ENCODE results near the gene GNG4.

The GNG4 gene

DNA sequence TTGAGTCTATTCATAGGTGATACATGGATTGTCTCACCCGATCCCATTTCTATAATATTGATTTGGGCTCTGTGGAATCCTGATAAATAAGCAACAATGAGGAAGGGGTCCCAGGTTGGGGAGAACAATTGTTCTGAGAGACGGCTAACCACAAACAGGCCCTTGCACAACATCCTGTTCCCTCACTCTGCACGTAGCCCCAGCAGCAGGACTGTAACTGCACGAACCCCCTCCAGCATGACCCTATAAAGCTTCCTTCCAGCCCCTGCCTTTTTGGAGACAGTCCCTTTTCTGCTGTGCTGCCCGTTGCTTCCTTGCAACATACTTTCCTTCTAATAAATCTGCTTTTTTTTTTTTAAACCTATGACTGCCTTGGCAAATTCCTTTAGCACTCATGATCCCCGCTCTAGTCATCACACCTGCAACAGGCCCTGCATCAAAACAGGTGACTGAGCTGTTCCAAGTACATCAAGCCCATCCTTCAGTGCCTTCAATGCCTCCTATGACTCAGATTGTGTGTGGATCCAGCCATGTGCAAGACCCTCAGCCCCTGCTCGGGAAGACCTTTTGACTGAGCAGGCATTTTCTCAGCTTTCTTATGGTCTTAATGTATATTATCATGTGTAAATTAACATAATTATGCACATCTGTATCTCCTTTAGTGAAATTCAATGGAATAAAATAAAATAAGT, 81.6 kb downstream of the GNG4 start:
- no peak overlapping the region for H3K4me3 ChIP-seq (replicated peaks; ENCODE audit: low read depth, low read length)

GRCh38 chr1:235566084-235566483, 83.5 kb downstream of the GNG4 start:
- TF ChIP-seq CTCF (IDR thresholded peaks at IDR 0.05; ENCODE audit: low read length, missing control alignments): no peak
- no peak overlapping the region for H3K4me3 ChIP-seq (replicated peaks; ENCODE audit: low read depth, low read length)
- no peak for DNase-seq (ENCODE audit: low read depth)

More for the DNA sequence above, 81.6 kb downstream of the GNG4 start:
- TF ChIP-seq CTCF (IDR thresholded peaks at IDR 0.05; ENCODE audit: low read length, missing control alignments): no peak
- peak; percentile 6 for DNase-seq (ENCODE audit: low read depth)

- no peak overlapping the region for H3K4me3 ChIP-seq (replicated peaks; ENCODE audit: low read depth, low read length)
- no peak for DNase-seq (ENCODE audit: low read depth)
- TF ChIP-seq CTCF (IDR thresholded peaks at IDR 0.05; ENCODE audit: low read length, missing control alignments): no peak
Observed at GRCh38 chr1:235563513-235564061, 86.0 kb downstream of the GNG4 start.

- no peak for TF ChIP-seq CTCF (IDR thresholded peaks at IDR 0.05; ENCODE audit: low read length, missing control alignments)
- no peak for DNase-seq (ENCODE audit: low read depth)
- no peak overlapping the region for H3K4me3 ChIP-seq (replicated peaks; ENCODE audit: low read depth, low read length)
Observed at GRCh38 chr1:235562589-235562988, 87.0 kb downstream of the GNG4 start.

- H3K4me3 ChIP-seq (replicated peaks; ENCODE audit: low read depth, low read length): no peak overlapping the region
- no peak for DNase-seq (ENCODE audit: low read depth)
- no peak for TF ChIP-seq CTCF (IDR thresholded peaks at IDR 0.05; ENCODE audit: low read length, missing control alignments)
Observed at GRCh38 chr1:235558621-235559169, 90.9 kb downstream of the GNG4 start.

DNA sequence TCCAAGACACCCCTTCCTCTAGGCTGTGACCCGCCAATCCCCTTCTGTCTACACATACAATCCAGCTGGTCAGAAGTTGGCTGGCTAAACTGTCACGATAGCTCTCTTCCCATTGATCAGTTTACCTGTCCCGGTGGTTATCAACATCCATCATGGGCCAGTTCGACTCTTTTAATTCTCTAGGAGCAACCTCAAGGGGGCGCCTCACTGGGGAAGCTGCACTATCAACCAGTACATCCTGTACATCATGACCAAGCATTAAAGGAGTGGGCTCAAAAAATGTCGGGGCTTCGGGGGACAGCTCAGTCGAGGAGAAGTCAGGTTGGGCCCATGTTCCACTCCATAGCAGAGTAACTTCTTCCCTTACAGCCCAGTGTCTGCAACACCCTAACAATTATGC, 92.1 kb downstream of the GNG4 start:
- DNase-seq (ENCODE audit: low read depth): no peak
- no peak for TF ChIP-seq CTCF (IDR thresholded peaks at IDR 0.05; ENCODE audit: low read length, missing control alignments)
- H3K4me3 ChIP-seq (replicated peaks; ENCODE audit: low read depth, low read length): no peak overlapping the region

All from fibroblast of pulmonary artery (primary cell).